Stimulated activated naive CD4-positive, alpha-beta T cell treated with Interleukin-2 at 50 U/mL for 16 hours (primary cell): ENCODE data around the gene CNIH2.
A peak's percentile ranks its signal among the peaks of the same experiment; 100 is the strongest.
"Not testable (repeated sequence)": the region's sequence is repeated elsewhere in the genome, so short reads cannot be mapped to it uniquely, and the experiment has no call there.

Experiments used
- DNase-seq: peaks from one replicate; lab custom pipeline; 2025; lab: John Stamatoyannopoulos, UW

CNIH2 gene

DNA sequence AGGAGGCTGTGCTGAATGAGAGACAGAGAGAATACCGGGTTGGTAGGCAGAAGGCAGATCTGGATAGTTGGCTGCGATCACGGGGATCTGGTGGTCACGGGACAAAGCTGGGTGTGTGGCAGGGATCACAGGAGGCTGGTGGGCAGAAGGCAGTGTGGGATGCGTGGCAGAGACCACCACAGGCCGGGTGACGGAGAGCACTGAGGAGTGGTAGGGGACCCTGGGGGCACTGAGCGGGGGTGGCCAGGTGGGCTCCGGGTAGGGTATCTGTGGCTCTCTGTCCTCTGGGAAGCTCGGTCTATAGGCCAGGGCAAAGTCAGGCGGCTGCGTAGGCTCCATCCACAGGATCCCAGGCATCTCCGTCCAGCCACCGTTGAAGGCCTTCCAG, 37.5 kb downstream of the CNIH2 start:
- no peak for DNase-seq

GRCh38 chr11:66315921-66316811, 38.2 kb downstream of the CNIH2 start:
- no peak for DNase-seq

GRCh38 chr11:66316849-66317251, 38.9 kb downstream of the CNIH2 start, which contains the start of gene CD248:
CD248 (minus strand) TSS chr11:66317044; CDS start chr11:66317027, 17 bp downstream.
- DNase-seq, result no peak

- no peak for DNase-seq
Measured at GRCh38 chr11:66317322-66317722, 39.3 kb downstream of the CNIH2 start.

DNA sequence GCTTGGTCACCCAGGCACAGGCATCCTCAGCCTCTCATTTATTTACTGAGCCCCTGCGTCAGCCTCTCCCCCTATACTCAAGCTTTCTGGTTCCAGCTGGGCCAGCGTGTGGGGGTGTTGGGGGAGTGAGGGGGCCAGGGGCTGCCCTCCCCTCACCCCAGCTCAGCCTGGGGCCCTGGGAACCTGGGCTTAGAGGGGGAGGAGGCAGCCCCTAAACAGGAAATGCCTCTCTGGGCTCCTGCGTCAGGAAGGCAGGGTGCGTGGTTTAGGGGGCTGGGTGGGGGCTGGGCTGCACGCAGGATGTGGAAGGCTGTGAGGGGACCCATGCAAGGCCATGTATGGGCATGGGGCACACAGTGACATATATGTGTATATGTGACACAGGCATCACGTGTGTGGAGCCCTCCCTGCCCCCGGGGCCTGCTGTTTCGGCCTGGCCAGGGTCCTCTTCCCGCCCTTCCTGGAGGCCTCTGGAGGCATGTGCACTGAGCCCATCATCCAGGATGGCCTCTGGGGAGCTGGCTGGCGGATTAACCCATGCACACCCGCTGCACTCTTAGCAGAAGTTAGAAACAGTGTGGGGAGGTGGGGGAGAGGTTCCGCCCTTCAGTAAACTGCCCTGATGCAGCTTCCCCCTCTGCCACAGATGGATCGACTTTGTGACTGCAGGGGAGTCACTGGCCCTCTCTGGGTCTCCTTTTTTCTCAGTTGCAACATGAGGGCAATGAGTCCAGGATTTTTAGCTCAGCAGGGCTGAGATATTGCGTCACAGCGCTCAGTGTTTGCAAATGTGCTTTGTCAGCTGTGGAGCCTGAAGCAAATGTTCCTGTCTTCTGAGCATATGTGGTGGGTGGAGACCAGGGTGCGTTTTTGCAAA, 40.0 kb downstream of the CNIH2 start:
- no peak for DNase-seq

DNA sequence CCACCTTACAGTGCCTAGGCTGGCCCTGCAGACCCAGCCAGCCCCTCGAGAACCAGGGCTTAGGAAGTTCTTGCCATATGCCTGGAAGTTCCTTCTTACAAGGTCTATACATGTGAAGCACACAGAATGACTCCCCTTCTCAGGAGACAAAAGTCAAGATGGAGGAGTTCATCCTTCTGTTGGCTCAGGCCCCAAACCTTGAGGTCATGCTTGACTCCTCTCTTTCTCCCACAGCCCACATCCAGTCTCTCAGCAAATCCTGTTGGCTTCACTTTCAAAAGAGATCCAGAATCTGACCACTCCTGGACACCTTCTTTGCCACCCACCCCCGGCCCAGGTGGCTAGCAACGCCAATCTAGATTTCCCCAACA, 40.6 kb downstream of the CNIH2 start:
- no peak for DNase-seq

DNA sequence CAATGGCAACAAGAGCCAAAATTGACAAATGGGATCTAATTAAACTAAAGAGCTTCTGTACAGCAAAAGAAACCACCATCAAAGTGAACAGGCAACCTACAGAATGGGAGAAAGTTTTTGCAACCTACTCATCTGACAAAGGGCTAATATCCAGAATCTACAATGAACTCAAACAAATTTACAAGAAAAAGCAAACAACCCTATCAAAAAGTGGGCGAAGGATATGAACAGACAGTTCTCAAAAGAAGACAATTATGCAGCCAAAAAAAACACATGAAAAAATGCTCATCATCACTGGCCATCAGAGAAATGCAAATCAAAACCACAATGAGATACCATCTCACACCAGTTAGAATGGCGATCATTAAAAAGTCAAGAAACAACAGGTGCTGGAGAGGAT, 42.3 kb downstream of the CNIH2 start:
- DNase-seq, result not testable (repeated sequence)

DNA sequence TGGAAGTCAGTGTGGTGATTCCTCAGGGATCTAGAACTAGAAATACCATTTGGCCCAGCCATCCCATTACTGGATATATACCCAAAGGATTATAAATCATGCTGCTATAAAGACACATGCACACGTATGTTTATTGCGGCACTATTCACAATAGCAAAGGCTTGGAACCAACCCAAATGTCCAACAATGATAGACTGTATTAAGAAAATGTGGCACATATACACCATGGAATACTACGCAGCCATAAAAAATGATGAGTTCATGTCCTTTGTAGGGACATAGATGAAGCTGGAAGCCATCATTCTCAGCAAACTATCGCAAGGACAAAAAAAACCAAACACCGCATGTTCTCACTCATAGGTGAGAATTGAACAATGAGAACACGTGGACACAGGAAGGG, 42.8 kb downstream of the CNIH2 start:
- not testable (repeated sequence) for DNase-seq

DNA sequence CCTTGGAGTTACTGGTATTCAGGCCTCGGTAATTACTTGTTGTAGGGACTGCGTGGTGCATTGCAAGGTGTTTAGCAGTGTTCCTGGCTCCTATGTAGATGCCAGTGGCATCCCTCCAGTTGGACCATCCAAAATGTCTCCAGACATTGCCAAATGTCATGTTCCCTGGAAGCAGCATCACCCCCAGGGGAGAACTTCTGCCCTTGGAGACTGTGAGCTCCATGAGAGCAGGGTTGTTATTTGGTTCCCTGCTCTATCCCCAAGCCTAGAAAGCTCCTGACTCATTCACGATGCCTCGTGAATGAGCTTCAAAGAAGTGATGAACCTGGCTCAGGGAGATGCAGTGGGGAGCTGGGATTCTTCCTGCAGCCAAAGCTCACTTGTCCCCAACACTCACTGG, 43.6 kb downstream of the CNIH2 start:
- no peak for DNase-seq

- no peak for DNase-seq
Measured at GRCh38 chr11:66322732-66323427, 44.9 kb downstream of the CNIH2 start.

DNA sequence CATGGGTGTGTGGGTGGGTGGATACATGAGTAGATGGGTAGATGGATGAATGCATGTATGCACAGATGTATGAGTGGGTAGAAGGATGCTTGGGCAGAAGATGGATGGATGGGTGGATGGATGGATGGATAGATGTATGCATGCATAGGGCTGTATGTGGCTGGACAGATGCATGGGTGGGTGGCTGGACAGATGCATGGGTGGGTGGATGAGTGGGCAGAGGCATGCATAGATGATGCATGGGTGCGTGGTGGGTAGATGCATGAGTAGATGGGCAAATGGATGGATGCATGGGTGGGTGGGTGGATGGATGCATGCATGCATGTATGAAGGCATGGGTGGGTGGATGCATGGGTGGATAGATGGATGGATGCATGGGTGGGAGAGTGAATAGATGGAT, 45.7 kb downstream of the CNIH2 start:
- DNase-seq, result no peak

DNA sequence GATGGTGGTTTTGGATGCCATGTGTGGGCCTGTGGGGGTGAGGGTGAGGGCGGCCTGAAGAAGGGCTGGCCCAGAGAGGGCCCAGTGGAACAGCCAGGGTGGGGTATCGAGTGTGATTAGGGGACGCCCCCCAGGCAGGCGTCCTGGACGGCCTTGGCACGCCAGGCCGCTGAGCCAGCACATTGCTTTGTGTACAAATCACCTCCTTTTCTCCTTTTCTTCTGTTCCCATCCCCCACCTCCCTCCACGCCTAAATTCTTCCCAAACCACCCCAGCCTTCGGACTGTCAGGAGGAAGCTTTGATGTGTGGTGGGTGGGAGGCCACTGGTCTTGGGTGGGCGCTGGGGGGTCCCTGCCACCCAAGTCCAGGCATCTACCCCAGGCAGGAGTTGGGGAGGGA, 46.7 kb downstream of the CNIH2 start:
- DNase-seq, result no peak

DNA sequence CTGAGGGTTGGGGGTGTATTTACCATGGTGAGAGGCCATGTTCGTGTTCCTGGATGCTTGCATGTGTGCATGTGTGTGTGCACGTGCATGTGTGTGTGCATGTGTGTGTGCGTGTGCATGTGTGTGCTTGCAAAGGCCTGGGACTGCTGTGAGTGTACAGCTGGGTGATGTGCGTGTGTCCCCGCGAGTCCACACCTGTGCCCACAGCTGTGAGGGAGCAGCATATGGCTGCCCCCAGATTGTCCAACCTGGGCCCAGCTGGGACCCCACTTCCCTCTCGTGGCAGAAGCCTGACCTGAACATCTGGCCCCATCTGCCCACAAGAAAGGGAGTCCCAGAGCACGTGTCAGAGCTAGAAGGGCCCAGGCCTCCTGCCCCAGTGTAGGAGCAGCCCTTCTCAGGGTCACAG, 47.3 kb downstream of the CNIH2 start:
- no peak for DNase-seq

DNA sequence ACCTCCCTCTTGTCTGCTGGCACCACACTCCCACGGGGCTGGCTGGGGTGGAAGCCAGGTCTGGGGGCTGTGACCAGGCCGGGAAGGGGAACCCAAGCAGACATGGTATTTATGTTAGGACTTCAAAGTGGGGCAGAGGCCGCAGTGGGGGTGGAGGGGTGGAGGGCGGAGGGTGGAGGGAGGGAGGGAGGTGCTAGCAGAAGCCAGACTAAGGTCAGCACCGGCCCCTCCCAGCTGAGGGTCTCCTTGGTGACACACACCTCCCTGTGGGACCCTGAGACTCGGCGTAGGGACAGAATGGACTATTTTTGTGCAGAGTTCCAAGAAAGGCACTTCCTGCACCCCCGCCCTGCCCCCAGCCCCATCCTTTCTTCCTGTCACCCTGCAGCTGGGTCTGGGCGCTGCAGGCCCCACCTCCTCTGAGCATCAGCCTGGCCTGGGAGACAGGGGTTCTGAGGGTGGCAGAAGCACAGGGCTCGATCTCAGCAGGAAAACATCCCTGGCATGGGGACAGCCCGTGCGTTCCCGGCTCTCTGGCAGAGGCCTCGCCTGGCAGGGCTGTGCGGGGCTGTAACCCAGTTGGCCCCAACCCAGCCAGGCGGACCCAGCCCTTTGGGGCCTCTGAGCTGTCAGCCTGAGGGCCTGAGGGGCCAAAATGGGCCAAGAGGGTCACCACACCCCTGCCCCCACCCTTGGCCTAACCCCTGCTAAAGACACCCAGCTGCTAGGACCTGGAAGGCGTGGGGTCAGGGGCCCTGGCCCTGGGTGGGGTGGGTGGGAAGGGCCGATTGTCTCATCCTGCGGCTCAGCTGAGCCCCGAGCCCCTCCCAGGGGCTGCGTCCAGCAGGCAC, 48.5 kb downstream of the CNIH2 start:
- no peak for DNase-seq

- DNase-seq, result no peak
Measured at GRCh38 chr11:66327171-66328030, 49.4 kb downstream of the CNIH2 start.

DNA sequence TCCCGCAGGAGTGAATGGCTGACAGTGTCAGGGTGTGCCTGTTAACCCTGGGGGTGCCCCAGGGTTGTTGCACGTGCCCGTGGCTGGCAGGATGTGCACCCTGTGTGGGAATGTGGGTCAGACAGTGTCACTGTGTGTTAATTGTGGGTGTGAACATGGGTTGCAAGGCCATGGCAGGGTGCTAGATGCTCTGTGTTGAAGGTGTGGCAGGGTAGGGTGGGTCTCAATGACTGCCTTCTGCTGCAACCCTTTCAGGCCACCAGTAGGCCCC, 50.0 kb downstream of the CNIH2 start:
- no peak for DNase-seq

GRCh38 chr11:66328302-66329144, 50.5 kb downstream of the CNIH2 start:
- DNase-seq, result peak; percentile 70

DNA sequence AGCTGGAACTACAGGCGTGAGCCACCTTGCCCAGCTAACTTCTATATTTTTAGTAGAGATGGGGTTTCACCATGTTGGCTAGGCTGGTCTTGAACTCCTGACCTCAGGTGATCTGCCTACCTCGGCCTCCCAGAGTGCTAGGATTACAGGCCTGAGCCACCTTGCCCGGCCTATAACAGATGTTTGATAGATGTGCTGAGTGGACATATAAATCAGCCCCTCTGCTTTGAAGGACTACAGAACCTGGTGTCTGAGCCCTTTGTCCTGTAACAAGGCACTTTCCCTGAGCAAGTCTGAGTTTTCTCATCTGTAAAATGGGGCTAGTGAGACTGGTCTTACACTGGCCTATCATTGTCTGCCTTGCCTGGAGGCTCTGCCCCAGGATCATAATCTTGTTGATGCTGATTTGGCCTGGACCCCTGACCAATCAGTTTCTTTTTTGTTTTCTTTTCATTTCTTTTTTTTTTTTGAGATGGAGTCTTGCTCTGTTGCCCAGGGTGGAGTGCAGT, 51.2 kb downstream of the CNIH2 start:
- DNase-seq, result no peak

- DNase-seq, result no peak
Measured at GRCh38 chr11:66330931-66331330, 53.0 kb downstream of the CNIH2 start.
